GM12891 (cell line): ENCODE data around the gene EPGN.

Experiments used
- DNase-seq: peaks from one replicate; pipeline ENCODE4 v3.0.0; 2011; ENCODE audit warnings: low spot score; ENCODE audit not compliant: insufficient read length
- FAIRE-seq: peaks from 2 replicates; lab custom pipeline; 2011; peaks lifted over from hg19 to GRCh38; lab: Jason Lieb, UNC
- PAX5 ChIP-seq: IDR thresholded peaks from 2 replicates; pipeline ENCODE4 v1.6.1; 2011; ENCODE audit warnings: low read length, moderate library complexity, mild to moderate bottlenecking; ENCODE audit not compliant: insufficient read depth, severe bottlenecking
- POLR2A ChIP-seq: IDR thresholded peaks from 2 replicates; pipeline ENCODE4 v1.6.1; 2011; ENCODE audit warnings: low read depth, low read length, control low read depth
- POLR2AphosphoS5 ChIP-seq: IDR thresholded peaks from 2 replicates; pipeline ENCODE4 v1.6.1; 2011; ENCODE audit warnings: low read depth, low read length, control low read depth
- POU2F2 ChIP-seq: IDR thresholded peaks from 2 replicates; pipeline ENCODE4 v1.6.1; 2011; ENCODE audit warnings: low read depth, mild to moderate bottlenecking, control low read depth, low read length, moderate library complexity
- SPI1 ChIP-seq: IDR thresholded peaks from 2 replicates; pipeline ENCODE4 v1.6.1; 2011; ENCODE audit warnings: low read depth, low read length, control low read depth
- TAF1 ChIP-seq: IDR thresholded peaks from 2 replicates; pipeline ENCODE4 v1.6.1; 2011; ENCODE audit warnings: low read depth, low read length, control low read depth

EPGN gene

DNA sequence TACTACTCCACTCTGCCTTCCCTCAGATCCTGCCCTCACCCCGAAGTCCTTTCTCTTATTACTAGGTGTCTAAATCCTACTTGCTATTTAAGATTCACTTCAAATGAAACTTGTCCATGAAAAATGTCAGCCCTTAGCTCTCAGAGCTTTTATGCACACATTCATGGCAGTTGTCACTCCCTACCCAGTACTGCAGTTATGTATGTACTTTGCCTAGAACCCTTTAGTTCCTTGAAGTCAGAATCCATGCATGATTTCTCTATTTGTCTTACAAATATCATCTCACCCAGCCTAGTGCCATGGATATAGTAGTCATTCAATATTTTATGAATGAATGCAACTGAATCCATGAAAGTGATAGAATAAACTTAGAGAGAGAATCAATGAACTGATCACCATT is 3.3 kb upstream of the EPGN start:
- TF ChIP-seq POLR2A (no peak), POLR2AphosphoS5 (no peak), TAF1 (no peak), SPI1 (no peak)
- FAIRE-seq (no peak), DNase-seq (no peak)

DNA sequence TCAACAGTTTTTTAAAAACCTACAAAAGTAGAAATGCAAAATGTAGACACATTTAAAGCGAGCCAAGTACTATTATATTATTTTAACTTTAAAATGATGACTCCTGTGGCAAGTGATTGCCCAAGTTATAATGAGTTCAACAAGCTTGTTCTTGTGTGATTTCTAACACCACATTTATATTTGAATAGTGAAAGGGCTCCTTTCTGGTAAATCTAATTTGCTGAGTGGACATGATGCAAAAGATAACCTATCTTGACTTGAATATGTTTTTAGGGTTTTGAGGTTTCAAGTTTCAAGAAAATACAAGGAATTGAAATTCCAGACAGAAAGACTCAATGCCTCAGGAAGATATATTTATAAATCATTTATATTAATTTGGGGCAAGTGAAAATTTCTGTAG is 1.1 kb upstream of the EPGN start:
- TF ChIP-seq TAF1 (no peak), POU2F2 (no peak), PAX5 (no peak), POLR2AphosphoS5 (no peak), POLR2A (no peak), SPI1 (no peak)
- DNase-seq (no peak), FAIRE-seq (no peak)

DNA sequence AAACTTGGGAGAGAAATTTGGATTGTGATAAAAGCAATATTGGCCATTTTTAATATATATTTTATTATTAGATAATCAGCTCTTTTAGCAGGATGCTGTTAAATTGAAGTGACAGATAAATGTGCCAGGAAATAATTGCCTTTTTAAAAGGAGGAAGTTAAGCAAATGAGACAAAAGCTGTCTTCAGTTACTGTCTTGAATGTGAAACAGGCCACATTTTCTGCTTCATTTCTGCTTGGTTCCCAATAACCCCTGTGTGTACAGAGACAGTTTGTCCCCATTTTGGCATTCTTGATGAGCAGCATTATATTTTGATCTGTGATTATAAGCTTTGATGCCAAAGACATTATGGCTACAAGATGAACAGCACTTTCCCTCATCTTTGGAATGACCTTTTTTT is 953 bp downstream of the EPGN start:
- no peak for DNase-seq
- peak; percentile 52 for FAIRE-seq
- no peak for TF ChIP-seq POLR2AphosphoS5
- TF ChIP-seq PAX5 = no peak
- no peak for TF ChIP-seq TAF1
- no peak for TF ChIP-seq POU2F2
- no peak for TF ChIP-seq SPI1
- TF ChIP-seq POLR2A = no peak

DNA sequence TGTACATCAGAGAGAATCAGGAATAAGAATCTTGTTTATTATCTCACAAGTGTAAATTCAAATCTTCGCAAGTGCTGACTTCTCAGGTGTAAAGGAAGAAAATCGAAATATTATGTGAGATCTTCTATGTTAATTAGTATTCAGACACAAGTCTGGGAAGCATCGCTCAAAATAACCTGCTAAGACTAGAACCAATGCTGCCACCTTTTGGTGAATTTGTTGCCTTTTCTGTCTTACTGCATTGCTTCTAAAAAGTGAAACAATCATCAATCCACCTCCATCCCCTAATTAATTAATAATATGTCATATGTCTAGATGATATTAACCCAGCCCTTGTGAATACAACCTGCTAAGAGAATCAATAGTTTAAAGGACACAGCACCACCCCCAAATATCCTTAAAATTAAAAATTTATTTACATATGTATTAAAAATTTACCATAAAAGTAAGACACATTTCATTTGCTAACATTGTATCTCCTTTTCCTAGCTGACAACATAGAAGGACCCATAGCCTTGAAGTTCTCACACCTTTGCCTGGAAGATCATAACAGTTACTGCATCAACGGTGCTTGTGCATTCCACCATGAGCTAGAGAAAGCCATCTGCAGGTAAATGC is 3.5 kb downstream of the EPGN start:
- TF ChIP-seq PAX5 = no peak
- TF ChIP-seq SPI1 = no peak
- TF ChIP-seq TAF1 = no peak
- no peak for TF ChIP-seq POLR2A
- TF ChIP-seq POLR2AphosphoS5 = no peak
- TF ChIP-seq POU2F2 = no peak
- DNase-seq (no peak), FAIRE-seq (peak; percentile 60)

DNA sequence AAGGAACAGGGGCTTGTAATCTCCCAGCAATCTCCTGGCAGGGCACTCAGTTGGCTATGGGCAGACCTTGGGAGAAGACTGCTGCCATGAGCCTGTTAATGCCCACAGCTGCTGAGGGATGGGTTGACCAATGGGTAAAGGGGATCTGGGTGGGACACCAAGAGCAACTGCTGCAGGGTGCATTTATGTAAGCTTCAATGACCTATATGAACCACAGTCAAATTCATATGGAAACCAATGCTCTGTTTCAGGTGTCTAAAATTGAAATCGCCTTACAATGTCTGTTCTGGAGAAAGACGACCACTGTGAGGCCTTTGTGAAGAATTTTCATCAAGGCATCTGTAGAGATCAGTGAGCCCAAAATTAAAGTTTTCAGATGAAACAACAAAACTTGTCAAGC is 6.1 kb downstream of the EPGN start:
- FAIRE-seq (no peak), DNase-seq (no peak)
- TF ChIP-seq SPI1 (no peak), TAF1 (no peak), POLR2A (no peak), POLR2AphosphoS5 (no peak), PAX5 (no peak), POU2F2 (no peak)

DNA sequence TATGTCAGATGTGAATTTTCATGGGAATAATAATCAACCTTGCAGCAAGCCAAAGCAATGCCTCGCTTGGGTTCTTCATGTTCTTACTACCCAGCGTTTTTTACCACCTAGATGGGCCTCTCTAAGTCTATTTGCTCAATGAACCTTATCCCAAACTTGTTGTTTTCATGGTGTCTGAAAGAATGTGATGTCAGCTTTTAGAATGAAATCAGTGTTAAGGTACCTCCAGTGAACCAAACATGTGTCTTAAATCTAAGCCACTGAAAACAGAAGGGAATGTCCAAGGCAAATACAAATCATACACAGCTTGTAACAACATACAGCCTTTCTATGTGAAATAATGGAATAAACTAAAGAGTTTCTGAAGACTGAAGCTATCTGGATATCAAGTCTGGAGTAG is 6.7 kb downstream of the EPGN start:
- no peak for DNase-seq
- FAIRE-seq = no peak
- no peak for TF ChIP-seq PAX5

DNA sequence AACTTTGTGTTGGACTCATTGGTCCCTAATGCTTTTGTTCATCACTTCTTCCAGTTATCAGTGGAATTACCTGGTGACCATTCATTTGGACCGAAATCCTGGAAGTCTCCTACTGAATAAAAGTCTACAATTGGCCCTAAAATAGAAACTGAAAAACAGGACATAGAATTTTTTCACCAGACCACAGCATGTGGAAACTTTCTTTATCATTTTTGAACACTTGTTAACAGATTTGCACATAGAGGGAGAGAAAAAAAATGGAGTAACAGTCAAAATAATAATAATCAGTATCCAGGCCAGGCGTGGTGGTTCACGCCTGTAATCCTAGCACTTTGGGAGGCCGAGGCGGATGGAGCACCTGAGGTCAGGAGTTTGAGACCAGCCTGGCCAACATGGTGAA is 7.1 kb downstream of the EPGN start:
- FAIRE-seq = no peak
- no peak for DNase-seq
- no peak for TF ChIP-seq TAF1
- no peak for TF ChIP-seq POLR2A
- no peak for TF ChIP-seq SPI1
- no peak for TF ChIP-seq POLR2AphosphoS5
- no peak for TF ChIP-seq POU2F2
- TF ChIP-seq PAX5 = no peak

DNA sequence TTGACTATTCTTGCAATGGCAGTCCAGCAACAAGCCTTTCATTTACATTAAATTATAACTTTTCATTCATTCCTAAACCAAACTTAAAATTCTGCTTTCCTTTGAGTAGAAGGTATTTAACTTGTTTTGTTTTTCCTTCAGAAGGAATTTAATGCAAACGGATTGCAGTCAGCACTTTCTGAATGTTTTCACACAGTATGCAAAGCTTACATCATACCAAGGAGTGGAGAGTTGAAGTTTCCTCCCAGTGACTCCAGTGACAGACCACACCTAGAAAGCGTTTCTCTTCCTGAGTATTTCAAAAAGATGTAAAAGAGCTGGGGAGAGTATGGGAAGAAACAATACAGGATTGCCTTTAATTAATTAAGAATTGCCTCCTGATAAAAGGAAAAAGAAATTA is 8.1 kb downstream of the EPGN start:
- no peak for FAIRE-seq
- TF ChIP-seq POU2F2 = no peak
- TF ChIP-seq TAF1 = no peak
- no peak for TF ChIP-seq PAX5
- no peak for TF ChIP-seq SPI1
- TF ChIP-seq POLR2A = no peak
- no peak for TF ChIP-seq POLR2AphosphoS5
- DNase-seq = no peak

DNA sequence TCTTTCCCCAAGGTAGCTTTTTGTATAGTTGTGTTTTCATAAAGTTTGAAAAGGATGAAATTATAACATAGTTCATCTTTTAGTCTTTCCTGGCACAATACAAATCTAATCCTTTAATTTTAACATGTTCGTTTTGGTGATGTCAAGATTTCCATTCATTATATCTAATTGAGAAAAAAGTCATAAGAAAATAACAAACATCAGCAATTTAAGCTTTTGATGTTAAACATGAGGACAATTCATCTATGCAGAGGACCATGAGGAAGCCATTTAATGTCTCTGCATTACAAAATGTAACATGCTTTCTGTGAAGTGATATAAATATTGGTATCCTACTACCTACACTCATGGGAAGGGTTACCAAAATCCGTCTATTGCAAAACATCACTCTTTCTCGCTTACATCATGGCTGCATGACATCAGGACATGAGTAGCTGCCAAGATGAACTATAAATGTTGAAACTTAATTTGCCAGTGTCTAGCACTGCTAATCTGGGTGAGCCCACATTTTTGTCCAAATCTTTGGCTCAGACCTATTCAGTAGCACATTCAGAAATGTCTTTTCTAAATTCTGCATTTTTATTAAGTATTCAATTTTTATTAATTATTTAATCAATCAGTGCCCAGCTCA is 9.5 kb downstream of the EPGN start:
- FAIRE-seq (peak; percentile 9), DNase-seq (no peak)
- TF ChIP-seq POLR2A = no peak
- TF ChIP-seq TAF1 = no peak
- no peak for TF ChIP-seq POU2F2
- TF ChIP-seq POLR2AphosphoS5 = no peak
- TF ChIP-seq SPI1 = no peak
- TF ChIP-seq PAX5 = no peak

DNA sequence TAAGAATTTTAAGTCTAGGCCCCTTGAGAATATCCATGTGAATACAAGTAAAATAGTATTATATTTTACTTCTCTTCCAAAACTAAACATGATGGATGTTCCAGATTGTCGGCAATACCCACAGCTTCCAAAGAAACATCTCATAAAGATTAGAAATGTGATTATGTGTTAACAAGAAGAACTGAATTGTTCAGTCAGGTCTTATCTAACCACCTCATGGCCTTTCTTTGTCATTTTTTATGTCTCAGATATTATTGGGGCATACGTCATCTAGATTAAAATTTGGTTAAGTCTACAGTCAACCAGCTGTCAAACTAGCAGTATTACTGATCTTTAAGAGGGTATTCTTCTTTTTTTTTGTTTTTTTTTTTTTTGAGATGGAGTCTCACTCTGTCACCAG is 10.0 kb downstream of the EPGN start:
- no peak for DNase-seq
- TF ChIP-seq SPI1 = no peak
- TF ChIP-seq POU2F2 = no peak
- no peak for TF ChIP-seq TAF1
- TF ChIP-seq POLR2A = no peak
- TF ChIP-seq POLR2AphosphoS5 = no peak
- TF ChIP-seq PAX5 = no peak
- no peak for FAIRE-seq
